HFF-Myc (cell line): Measurements from ENCODE around the gene MRPS5.

ENCODE experiments used
- DNase-seq: peaks from one replicate; pipeline ENCODE4 v3.0.0-alpha.2; 2011; ENCODE audit warnings: low read depth; ENCODE audit errors: extremely low read depth
- H3K4me3 ChIP-seq: replicated peaks from 2 replicates; pipeline ENCODE4 v1.5.1; 2011; ENCODE audit warnings: low read depth, mild to moderate bottlenecking, control low read depth, low read length
- CTCF ChIP-seq: IDR thresholded peaks from 2 replicates; pipeline ENCODE4 v1.5.1; 2012; ENCODE audit warnings: mild to moderate bottlenecking, low read depth, low read length, control low read depth; ENCODE audit errors: missing control alignments

The MRPS5 gene

DNA sequence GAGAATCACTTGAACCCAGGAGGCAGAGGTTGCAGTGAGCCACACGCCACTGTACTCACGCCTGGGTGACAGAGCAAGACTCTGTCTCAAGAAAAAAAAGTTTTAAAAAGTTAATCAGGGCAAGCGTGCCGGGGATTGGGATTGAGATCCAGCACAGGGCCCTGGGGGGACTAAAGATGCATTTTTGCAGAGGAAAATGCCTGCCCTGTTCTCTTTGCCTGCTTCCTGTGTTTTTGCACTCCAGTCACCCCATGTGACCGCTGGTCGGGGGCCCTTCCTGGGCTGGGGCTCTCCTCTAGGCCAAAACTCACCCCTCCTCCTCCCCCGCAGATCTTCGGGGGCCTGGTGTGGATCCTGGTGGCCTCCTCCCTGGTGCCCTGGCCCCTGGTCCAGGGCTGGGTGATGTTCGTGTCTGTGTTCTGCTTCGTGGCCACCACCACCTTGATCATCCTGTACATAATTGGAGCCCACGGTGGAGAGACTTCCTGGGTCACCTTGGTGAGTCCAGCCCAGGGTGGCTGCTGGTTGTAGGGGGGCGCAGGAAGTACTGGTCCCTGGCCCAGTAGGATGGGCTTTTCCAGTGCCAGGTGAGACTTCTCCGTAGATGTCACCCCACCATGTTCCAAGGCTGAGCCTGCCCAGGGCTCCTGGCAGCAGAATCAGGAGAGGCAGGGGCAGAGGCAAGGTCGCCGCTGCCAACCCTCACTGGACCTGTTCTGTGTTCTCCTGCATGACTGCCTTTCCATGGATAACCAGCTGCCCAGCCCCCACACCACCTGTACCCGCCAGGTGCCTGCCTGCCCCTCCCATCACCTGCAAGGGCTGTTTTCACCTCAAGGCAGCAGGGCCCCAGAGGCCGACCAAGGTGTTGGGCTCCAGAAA is 73.7 kb downstream of the MRPS5 start:
- no peak for TF ChIP-seq CTCF
- DNase-seq, result no peak
- H3K4me3 ChIP-seq, result no peak overlapping the region

GRCh38 chr2:95046371-95047112 is 75.1 kb downstream of the MRPS5 start:
- no peak overlapping the region for H3K4me3 ChIP-seq
- no peak for DNase-seq
- no peak for TF ChIP-seq CTCF

GRCh38 chr2:95044601-95045000 is 77.0 kb downstream of the MRPS5 start:
- TF ChIP-seq CTCF, result no peak
- no peak overlapping the region for H3K4me3 ChIP-seq
- DNase-seq, result no peak

- peak; percentile 21 for DNase-seq
- H3K4me3 ChIP-seq, result no peak overlapping the region
- TF ChIP-seq CTCF, result no peak
Observed at GRCh38 chr2:95043300-95044093, 78.1 kb downstream of the MRPS5 start.

DNA sequence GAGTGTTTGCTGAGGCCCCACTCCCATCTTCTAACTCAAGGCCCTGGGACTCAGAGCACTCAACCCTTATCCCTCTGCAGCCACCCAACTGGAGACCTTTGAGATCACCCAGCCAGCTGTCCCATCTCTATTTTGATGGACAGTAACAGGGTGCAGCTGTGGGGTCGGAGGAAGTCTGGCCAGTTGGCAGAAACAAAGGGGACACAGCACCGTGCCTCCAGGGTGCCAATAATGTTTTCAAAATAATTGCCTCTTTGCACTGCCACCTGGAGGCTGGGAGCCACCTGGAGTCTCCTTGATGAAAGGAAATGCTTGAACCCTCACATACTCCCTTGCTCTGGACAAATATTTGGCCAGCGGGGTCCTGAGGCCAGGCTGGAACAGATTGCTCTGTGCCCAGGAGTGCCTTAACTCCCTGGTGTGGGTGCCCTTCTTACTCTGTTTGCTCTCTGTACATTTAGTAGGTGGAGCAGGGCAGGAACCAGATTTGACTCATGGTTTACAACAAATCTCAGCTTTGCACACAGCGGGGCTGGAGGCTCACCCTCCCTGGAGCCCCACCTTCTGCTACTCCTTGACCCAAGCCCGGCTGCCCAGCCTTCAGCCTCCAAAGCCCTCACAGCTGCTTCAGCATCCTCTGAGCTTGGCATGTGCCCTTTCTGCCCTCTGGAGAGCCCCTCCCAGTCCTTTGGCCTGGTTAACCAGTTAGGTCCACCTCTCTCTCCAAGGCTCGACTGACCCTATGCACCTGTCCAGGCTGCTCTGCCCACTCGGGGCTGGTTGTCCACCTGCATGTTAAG is 78.9 kb downstream of the MRPS5 start:
- H3K4me3 ChIP-seq, result no peak overlapping the region
- DNase-seq, result no peak
- no peak for TF ChIP-seq CTCF
